ENCODE measurements around the gene AACS. TPM values are rescaled to one million over a fixed set of nuclear protein-coding genes. Genes with fewer than 3 reads are reported as not detected.

The AACS gene
- total and polyA plus RNA-seq, 2 of the 8 experiments (the other 6 are each of a cell fraction or from before 2014, with no cell fraction given), result 51.9 to 52.4 TPM

DNA sequence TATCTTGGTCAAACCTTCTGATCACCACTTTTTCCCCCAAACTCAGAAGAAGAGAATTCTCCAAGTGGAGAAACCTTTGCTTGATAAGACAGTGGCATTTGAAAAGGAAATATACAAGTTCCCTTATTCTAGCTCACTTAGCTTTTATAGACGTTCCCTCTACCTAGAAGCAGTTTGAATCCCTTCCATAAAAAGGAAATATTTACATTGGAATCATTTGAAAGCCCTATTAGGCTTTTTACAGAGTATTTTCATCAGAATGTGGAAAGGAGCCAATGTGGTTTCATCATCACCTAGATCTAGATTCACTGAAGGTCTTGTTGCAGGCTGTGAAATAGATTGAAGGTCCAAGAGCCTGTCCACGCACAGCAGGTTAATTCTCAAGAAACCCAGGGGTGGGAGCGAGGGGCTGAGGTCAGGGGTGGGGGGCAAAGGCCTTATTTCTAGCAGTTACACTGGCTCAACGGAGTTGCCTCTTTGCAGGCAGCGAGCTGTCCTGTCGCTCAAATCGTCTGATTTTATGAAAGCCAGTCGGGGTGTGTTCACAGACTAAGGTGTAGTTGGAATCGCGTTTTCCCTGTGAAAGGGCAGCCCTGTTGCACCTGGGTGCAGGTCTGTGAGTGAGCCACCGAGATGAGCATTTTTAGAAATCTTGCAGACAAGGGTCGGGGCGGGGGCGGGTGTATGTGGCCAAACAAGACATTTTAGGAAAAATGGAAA is 45.6 kb downstream of the AACS start:
- POLR2A ChIA-PET (ENCODE audit: partially characterized antibody), result interaction anchor here (2.8 kb wide), 1 partner anchor 13 kb away, joined by 7 read pairs; no protein-coding TSS in a partner anchor
- Histone ChIP-seq H2BK120ac (replicated peaks; ENCODE audit: low read depth, low read length) (no peak overlapping the region), H2AK5ac (ENCODE audit: low read depth, low read length) (no peak overlapping the region), H4K5ac (ENCODE audit: insufficient read length, low read depth, low read length) (no peak overlapping the region), H2AFZ (ENCODE audit: low read length) (no peak overlapping the region), H2BK15ac (ENCODE audit: low read length) (no peak overlapping the region), H4K20me1 (replicated peaks in 1 of 2; ENCODE audit: control insufficient read depth in 1 of 2, insufficient read depth in 2 of 2, low read length in 2 of 2) (peaks cover 0 to 3% of the 10 kb centered on the region in 2 experiments), H2BK20ac (ENCODE audit: low read length) (no peak overlapping the region), H3K18ac (ENCODE audit: extremely low read depth, low read length) (no peak overlapping the region), H3K23me2 (ENCODE audit: low read depth, low read length) (no peaks in the 10 kb centered on the region), H3K56ac (replicated peaks; ENCODE audit: insufficient read length, low read depth, low read length) (no peak overlapping the region), H2BK12ac (ENCODE audit: low read depth, low read length) (no peak overlapping the region), H3K79me1 (ENCODE audit: low read depth, low read length) (no peaks in the 10 kb centered on the region; the same call in none of the 2 replicates), H3K23ac (ENCODE audit: insufficient read length) (no peak overlapping the region), H3K4me2 (ENCODE audit: insufficient read depth in 1 of 2, low read depth in 2 of 2, low read length in 2 of 2) (no peak overlapping the region), H4K8ac (ENCODE audit: extremely low read depth, insufficient read depth, low read length) (no peak overlapping the region), H4K91ac (replicated peaks; ENCODE audit: insufficient read length, low read length) (no peak overlapping the region), H3K9ac (replicated peaks in 1 of 4; ENCODE audit: extremely low read depth in 1 of 4, low read depth in 3 of 4, low read length in 3 of 4) (no peak overlapping the region), H3K79me2 (ENCODE audit: control insufficient read depth in 1 of 2, insufficient read depth in 2 of 2, low read length in 2 of 2) (no peaks in the 10 kb centered on the region), H3K4ac (replicated peaks; ENCODE audit: insufficient read length, low read depth, low read length) (no peak overlapping the region), H3K27ac (ENCODE audit: low read depth, low read length) (no peak overlapping the region), H3K9me3 (ENCODE audit: insufficient read depth in 2 of 2, low read depth in 1 of 2, low read length in 1 of 2) (no peaks in the 10 kb centered on the region), H3K4me1 (replicated peaks in 1 of 4; ENCODE audit: control insufficient read depth in 3 of 4, insufficient read depth in 4 of 4, low read length in 3 of 4) (no peaks in the 10 kb centered on the region), H3K27me3 (replicated peaks in 1 of 4; ENCODE audit: control insufficient read depth in 3 of 4, extremely low read depth in 1 of 4, insufficient read depth in 3 of 4, low read length in 3 of 4) (no peaks in the 10 kb centered on the region), H2BK5ac (ENCODE audit: low read depth, low read length) (no peak overlapping the region), H3K4me3 (ENCODE audit: extremely low read depth in 1 of 4, insufficient read depth in 2 of 4, low read depth in 3 of 4, low read length in 4 of 4) (no peak overlapping the region), H3K36me3 (ENCODE audit: control insufficient read depth in 2 of 4, insufficient read depth in 4 of 4, low read length in 3 of 4) (peaks cover 8 to 45% (median 19%) of the 10 kb centered on the region in 4 experiments; a peak in 6 of 8 replicates), H3K14ac (ENCODE audit: insufficient read length) (no peak overlapping the region)
- DNase-seq (ENCODE audit: low read depth in 1 of 2, low spot score in 2 of 2) (no peak), FAIRE-seq (no peak)
- CTCF ChIA-PET (ENCODE audit: partially characterized antibody), result interaction anchor here (0.6 to 1.2 kb wide), 3 partner anchors 12 to 102 kb away, joined by 3 read pairs; no protein-coding TSS in a partner anchor
- WGBS, 2 experiments (ENCODE audit: extremely low coverage in 1 of 2, insufficient coverage in 1 of 2, insufficient read length in 1 of 2, insufficient replicate concordance in 2 of 2, low coverage in 1 of 2, low lambda C conversion rate in 2 of 2, missing lambda C conversion rate in 1 of 2), result 97% methylated on average over 14 of the region's 14 CpGs; no CpG with 5 or more reads in 1 of the 2 experiments
- TF ChIP-seq SIX5 (IDR thresholded peaks at IDR 0.05; ENCODE audit: low read depth, low read length), result no peak

Data from H1 (cell line).